ENCODE results near the gene FAM114A1. TPM values are rescaled to one million over a fixed set of nuclear protein-coding genes. Genes with fewer than 3 reads are reported as not detected.

The FAM114A1 gene
- polyA plus RNA-seq, 1 donor from 2014 or later = not detected

DNA sequence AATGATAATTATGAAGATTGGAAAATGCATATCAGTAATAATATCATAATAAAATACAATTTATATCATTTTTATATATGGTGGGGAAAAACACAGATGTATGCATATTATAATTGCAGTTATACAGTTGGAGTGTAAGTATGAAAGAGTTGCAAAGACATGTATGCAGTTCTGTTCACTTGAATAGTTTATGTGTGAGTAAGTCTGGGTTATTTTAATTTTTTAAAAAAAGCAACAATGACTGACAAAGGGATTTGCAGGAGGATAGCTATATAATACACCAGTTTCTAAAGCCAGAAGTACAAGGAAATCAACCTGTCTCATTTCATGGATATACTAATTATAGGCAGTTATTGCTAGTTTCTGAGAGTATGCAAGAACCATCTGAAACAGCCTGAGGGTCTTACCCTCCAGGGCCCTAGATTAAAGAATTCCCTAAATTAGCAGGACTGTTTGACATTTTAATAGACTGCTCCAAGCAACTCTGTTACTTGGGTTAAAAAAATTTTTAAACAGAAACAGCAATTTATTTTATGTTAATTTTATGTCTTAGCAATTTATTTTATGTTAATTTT, 40.2 kb downstream of the FAM114A1 start:
- TF ChIP-seq RAD21 (conservative IDR thresholded peaks at IDR 0.05) = no peak
- TF ChIP-seq TAF1 (IDR thresholded peaks at IDR 0.05; ENCODE audit: low read depth) = no peak
- no peak for TF ChIP-seq SMC3 (conservative IDR thresholded peaks at IDR 0.05; ENCODE audit: poor library complexity)
- no peak for TF ChIP-seq MXI1 (conservative IDR thresholded peaks at IDR 0.05; ENCODE audit: poor library complexity, severe bottlenecking)
- TF ChIP-seq EZH2 (IDR thresholded peaks at IDR 0.05; ENCODE audit: borderline replicate concordance, insufficient read depth, low read length, poor library complexity, severe bottlenecking) = no peak
- H3K4me3 ChIP-seq (ENCODE audit: low read length) = no peak overlapping the region
- H3K9me3 ChIP-seq (ENCODE audit: low read length) = no peaks in the 10 kb centered on the region
- H3K79me2 ChIP-seq (replicated peaks; ENCODE audit: insufficient read depth, low read length) = no peaks in the 10 kb centered on the region
- H3K9me2 ChIP-seq (ENCODE audit: insufficient read depth, low read length) = no peaks in the 10 kb centered on the region
- H3K4me2 ChIP-seq (ENCODE audit: low read length) = no peak overlapping the region
- H3K27me3 ChIP-seq (ENCODE audit: insufficient read depth, low read depth, low read length) = no peaks in the 10 kb centered on the region
- H4K20me1 ChIP-seq (ENCODE audit: insufficient read depth) = no peaks in the 10 kb centered on the region
- no peaks in the 10 kb centered on the region for H3F3A ChIP-seq (ENCODE audit: insufficient read depth, low read length, poor library complexity, severe bottlenecking)
- H3K36me3 ChIP-seq (ENCODE audit: insufficient read depth, low read length) = no peaks in the 10 kb centered on the region
- H2AFZ ChIP-seq (ENCODE audit: low read depth, low read length) = no peak overlapping the region
- no peak overlapping the region for H3K27ac ChIP-seq (ENCODE audit: low read length)
- H3K9ac ChIP-seq (ENCODE audit: low read length) = no peak overlapping the region

DNA sequence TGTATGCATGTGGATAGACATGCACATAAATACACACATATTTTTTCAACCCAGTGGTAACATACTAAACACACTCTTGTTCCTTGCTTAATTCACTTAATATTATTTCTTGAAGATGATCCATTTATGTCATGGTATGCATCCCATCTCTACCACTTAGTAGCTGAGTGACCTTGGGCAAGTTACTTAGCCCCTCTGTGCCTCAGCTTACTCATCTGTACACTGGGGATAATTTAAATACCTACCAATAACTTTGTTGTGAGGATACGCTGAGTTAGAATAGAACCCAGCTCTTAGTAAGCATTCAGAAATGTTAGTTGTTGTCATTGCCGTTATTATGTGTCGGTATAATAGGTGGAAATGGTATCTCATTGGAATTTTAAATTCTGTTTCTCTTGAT, 41.4 kb downstream of the FAM114A1 start:
- Histone ChIP-seq H4K20me1 (ENCODE audit: insufficient read depth) (no peaks in the 10 kb centered on the region), H3K9ac (ENCODE audit: low read length) (no peak overlapping the region), H3K9me3 (ENCODE audit: low read length) (no peaks in the 10 kb centered on the region), H3K27ac (ENCODE audit: low read length) (no peak overlapping the region), H2AFZ (ENCODE audit: low read depth, low read length) (no peak overlapping the region), H3K27me3 (ENCODE audit: insufficient read depth, low read depth, low read length) (no peaks in the 10 kb centered on the region), H3K9me2 (ENCODE audit: insufficient read depth, low read length) (no peaks in the 10 kb centered on the region), H3K4me3 (ENCODE audit: low read length) (no peak overlapping the region), H3K36me3 (ENCODE audit: insufficient read depth, low read length) (no peaks in the 10 kb centered on the region), H3K79me2 (replicated peaks; ENCODE audit: insufficient read depth, low read length) (no peaks in the 10 kb centered on the region), H3K4me2 (ENCODE audit: low read length) (no peak overlapping the region), H3F3A (ENCODE audit: insufficient read depth, low read length, poor library complexity, severe bottlenecking) (no peaks in the 10 kb centered on the region)
- TF ChIP-seq SMC3 (conservative IDR thresholded peaks at IDR 0.05; ENCODE audit: poor library complexity) = no peak
- TF ChIP-seq TAF1 (IDR thresholded peaks at IDR 0.05; ENCODE audit: low read depth) = no peak
- TF ChIP-seq, protein P1, sequence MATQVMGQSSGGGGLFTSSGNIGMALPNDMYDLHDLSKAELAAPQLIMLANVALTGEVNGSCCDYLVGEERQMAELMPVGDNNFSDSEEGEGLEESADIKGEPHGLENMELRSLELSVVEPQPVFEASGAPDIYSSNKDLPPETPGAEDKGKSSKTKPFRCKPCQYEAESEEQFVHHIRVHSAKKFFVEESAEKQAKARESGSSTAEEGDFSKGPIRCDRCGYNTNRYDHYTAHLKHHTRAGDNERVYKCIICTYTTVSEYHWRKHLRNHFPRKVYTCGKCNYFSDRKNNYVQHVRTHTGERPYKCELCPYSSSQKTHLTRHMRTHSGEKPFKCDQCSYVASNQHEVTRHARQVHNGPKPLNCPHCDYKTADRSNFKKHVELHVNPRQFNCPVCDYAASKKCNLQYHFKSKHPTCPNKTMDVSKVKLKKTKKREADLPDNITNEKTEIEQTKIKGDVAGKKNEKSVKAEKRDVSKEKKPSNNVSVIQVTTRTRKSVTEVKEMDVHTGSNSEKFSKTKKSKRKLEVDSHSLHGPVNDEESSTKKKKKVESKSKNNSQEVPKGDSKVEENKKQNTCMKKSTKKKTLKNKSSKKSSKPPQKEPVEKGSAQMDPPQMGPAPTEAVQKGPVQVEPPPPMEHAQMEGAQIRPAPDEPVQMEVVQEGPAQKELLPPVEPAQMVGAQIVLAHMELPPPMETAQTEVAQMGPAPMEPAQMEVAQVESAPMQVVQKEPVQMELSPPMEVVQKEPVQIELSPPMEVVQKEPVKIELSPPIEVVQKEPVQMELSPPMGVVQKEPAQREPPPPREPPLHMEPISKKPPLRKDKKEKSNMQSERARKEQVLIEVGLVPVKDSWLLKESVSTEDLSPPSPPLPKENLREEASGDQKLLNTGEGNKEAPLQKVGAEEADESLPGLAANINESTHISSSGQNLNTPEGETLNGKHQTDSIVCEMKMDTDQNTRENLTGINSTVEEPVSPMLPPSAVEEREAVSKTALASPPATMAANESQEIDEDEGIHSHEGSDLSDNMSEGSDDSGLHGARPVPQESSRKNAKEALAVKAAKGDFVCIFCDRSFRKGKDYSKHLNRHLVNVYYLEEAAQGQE (IDR thresholded peaks at IDR 0.05; ENCODE audit: borderline replicate concordance) = no peak
- TF ChIP-seq RAD21 (conservative IDR thresholded peaks at IDR 0.05) = no peak
- TF ChIP-seq MXI1 (conservative IDR thresholded peaks at IDR 0.05; ENCODE audit: poor library complexity, severe bottlenecking) = no peak
- TF ChIP-seq POLR2AphosphoS5 (IDR thresholded peaks at IDR 0.05) = no peak
- TF ChIP-seq EZH2 (IDR thresholded peaks at IDR 0.05; ENCODE audit: borderline replicate concordance, insufficient read depth, low read length, poor library complexity, severe bottlenecking) = no peak
- no peak for TF ChIP-seq EP300 (conservative IDR thresholded peaks at IDR 0.05; ENCODE audit: poor library complexity, severe bottlenecking)
- TF ChIP-seq, protein P2, sequence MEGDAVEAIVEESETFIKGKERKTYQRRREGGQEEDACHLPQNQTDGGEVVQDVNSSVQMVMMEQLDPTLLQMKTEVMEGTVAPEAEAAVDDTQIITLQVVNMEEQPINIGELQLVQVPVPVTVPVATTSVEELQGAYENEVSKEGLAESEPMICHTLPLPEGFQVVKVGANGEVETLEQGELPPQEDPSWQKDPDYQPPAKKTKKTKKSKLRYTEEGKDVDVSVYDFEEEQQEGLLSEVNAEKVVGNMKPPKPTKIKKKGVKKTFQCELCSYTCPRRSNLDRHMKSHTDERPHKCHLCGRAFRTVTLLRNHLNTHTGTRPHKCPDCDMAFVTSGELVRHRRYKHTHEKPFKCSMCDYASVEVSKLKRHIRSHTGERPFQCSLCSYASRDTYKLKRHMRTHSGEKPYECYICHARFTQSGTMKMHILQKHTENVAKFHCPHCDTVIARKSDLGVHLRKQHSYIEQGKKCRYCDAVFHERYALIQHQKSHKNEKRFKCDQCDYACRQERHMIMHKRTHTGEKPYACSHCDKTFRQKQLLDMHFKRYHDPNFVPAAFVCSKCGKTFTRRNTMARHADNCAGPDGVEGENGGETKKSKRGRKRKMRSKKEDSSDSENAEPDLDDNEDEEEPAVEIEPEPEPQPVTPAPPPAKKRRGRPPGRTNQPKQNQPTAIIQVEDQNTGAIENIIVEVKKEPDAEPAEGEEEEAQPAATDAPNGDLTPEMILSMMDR (IDR thresholded peaks at IDR 0.05; ENCODE audit: poor library complexity, severe bottlenecking) = no peak
